RWPE2 (cell line): ENCODE results near the gene CYP4F8.

Experiments used
- ATAC-seq: fragments of 200-7000 bp; cut with Tn5 transposase; 3 replicates; pipeline ENCODE4 v1.9.1; 2021; ENCODE audit warnings: low read depth
- DNase-seq: peaks from one replicate; pipeline ENCODE4 v3.0.0-alpha.2; 2020; ENCODE audit warnings: low spot score
- H3K27ac ChIP-seq: fragments of 450-650 bp; 2 replicates; pipeline ENCODE4 v1.5.1; 2017; ENCODE audit warnings: mild to moderate bottlenecking; ENCODE audit not compliant: poor library complexity, severe bottlenecking
- H3K27me3 ChIP-seq: fragments of 250-450 bp; sonication (Bioruptor Pico); 2 replicates; pipeline ENCODE4 v1.5.1; 2021; ENCODE audit warnings: mild to moderate bottlenecking, moderate library complexity; ENCODE audit not compliant: insufficient read depth, poor library complexity, severe bottlenecking
- H3K36me3 ChIP-seq: fragments of 250-450 bp; sonication (Bioruptor Pico); 2 replicates; pipeline ENCODE4 v1.5.1; 2020; ENCODE audit warnings: low read depth, mild to moderate bottlenecking, moderate library complexity
- H3K4me1 ChIP-seq: fragments of 250-450 bp; sonication (Bioruptor Pico); 2 replicates; pipeline ENCODE4 v1.5.1; 2021; ENCODE audit warnings: mild to moderate bottlenecking, moderate library complexity; ENCODE audit not compliant: insufficient read depth, poor library complexity, severe bottlenecking
- H3K4me3 ChIP-seq: fragments of 250-450 bp; sonication (Bioruptor Pico); 2 replicates; pipeline ENCODE4 v1.5.1; 2021; ENCODE audit warnings: mild to moderate bottlenecking, moderate library complexity; ENCODE audit not compliant: severe bottlenecking
- H3K9me3 ChIP-seq: fragments of 250-450 bp; sonication (Bioruptor Pico); 2 replicates; pipeline ENCODE4 v1.5.1; 2021; ENCODE audit warnings: mild to moderate bottlenecking, moderate library complexity; ENCODE audit not compliant: severe bottlenecking
- TF ChIP-seq, protein P1 (sequence below): fragments of 450-650 bp; IDR thresholded peaks from one replicate; pipeline ENCODE4 v1.5.1; 2017; ENCODE audit warnings: mild to moderate bottlenecking, moderate library complexity; ENCODE audit not compliant: poor library complexity, severe bottlenecking

Gene CYP4F8

DNA sequence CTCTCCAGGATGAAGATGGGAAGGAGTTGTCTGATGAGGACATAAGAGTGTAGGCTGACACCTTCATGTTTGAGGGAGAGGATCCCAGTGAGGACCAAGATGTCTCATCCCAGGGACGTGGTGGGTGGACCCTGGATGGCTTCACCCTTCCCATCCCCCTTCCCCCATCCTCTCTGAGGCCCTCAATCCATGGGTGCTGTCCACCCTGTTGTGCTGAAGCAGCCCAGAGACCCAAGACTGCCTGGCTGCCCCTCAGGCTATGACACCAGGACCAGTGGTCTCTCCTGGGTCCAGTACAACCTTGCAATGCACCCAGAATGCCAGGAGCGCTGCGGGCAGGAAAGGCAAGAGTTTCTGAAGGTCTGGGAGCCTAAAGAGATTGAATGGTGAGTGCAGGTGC lies 54.4 kb downstream of the CYP4F8 start:
- Histone ChIP-seq H3K9me3 (no peaks in the 10 kb centered on the region), H3K27ac (no peak overlapping the region)
- no peak for ATAC-seq

DNA sequence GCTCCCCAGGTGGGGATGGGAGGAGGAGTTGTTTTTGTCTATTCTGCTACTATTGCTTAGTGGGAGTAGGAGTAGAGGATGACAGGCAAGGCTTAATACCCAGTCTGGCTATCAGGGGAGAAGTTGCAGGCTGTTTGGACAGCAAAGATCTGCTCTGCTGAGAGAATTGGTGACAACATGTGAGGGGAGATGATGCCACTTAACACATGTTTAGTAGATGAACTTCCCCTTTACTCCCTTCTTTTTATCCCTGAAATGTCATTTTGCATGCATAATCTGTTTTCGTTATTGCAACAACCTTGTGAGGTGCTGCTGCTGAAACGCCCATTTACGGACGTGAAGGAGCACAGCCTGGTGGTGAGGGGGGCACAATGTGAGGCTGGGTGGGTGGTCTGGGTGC lies 54.9 kb downstream of the CYP4F8 start:
- Histone ChIP-seq H3K27ac (no peak overlapping the region), H3K4me1 (no peaks in the 10 kb centered on the region), H3K36me3 (no peaks in the 10 kb centered on the region), H3K27me3 (peaks cover 2% of the 10 kb centered on the region), H3K9me3 (no peaks in the 10 kb centered on the region), H3K4me3 (no peak overlapping the region)
- ATAC-seq (no peak), DNase-seq (no peak)
- TF ChIP-seq, protein P1, sequence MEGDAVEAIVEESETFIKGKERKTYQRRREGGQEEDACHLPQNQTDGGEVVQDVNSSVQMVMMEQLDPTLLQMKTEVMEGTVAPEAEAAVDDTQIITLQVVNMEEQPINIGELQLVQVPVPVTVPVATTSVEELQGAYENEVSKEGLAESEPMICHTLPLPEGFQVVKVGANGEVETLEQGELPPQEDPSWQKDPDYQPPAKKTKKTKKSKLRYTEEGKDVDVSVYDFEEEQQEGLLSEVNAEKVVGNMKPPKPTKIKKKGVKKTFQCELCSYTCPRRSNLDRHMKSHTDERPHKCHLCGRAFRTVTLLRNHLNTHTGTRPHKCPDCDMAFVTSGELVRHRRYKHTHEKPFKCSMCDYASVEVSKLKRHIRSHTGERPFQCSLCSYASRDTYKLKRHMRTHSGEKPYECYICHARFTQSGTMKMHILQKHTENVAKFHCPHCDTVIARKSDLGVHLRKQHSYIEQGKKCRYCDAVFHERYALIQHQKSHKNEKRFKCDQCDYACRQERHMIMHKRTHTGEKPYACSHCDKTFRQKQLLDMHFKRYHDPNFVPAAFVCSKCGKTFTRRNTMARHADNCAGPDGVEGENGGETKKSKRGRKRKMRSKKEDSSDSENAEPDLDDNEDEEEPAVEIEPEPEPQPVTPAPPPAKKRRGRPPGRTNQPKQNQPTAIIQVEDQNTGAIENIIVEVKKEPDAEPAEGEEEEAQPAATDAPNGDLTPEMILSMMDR, result no peak

More for the DNA sequence above, 54.4 kb downstream of the CYP4F8 start:
- TF ChIP-seq, protein P1, result no peak
- Histone ChIP-seq H3K36me3 (no peaks in the 10 kb centered on the region), H3K4me3 (no peak overlapping the region), H3K27me3 (peaks cover 2% of the 10 kb centered on the region), H3K4me1 (no peaks in the 10 kb centered on the region)
- DNase-seq, result no peak

DNA sequence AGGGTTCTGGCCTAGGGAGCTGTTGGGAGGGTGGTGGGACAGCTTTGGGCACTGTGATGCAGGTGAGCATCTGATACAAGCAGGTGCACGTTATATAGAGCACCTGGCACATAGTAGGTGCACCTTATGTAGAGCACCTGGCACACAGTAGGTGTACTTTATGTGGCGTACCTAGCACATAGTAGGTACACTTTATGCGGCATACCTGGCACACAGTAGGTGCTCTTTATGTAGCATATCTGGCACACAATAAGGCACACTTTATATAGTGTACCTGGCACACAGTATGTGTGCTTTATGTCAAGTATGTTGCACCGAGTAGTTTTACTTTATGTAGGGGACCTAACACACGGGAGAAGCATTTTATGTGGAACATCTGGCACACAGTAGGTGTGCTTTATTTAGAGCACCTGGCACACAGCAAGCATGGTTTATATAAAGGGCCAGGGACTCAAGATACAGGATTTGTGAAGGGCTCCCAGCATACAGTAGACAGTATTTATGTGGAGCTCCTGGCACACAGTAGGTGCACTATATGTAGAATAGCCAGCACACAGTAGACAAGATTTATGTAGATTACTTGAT lies 56.3 kb downstream of the CYP4F8 start:
- TF ChIP-seq, protein P1, result no peak
- DNase-seq, result no peak

DNA sequence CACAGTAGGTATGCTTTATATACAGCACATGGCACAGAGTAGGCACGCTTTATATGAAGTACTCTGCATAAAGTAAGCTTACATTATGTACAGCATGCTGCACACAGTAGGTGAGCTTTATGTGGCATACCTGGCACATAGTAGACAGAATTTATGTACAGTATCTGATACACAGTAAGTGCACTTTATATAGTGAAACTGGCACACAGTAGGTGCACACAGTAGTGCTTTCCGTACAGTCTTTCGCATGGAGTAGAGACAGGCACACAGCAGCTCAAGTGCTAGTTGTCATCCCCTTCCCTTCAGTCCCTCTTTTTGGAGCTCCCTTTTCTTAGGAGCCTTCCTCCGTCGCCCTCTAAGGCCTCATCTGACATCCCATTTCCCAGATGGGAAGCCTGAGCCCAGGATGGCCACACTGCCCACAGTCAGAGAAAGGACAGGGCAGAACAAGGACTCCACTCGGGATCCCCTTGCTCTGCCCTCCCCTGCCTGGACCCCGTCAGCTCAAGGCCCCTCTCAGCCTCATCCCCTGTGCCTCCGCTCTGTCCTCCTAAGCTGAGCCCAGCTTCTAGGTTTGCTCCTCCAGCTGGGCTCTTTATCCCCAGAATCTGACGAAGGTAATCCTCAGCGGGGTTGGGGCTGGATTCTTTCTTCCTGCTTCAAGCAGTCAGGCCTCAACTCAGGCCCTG lies 57.0 kb downstream of the CYP4F8 start:
- no peaks in the 10 kb centered on the region for H3K4me1 ChIP-seq
- H3K9me3 ChIP-seq, result no peaks in the 10 kb centered on the region
- H3K36me3 ChIP-seq, result no peaks in the 10 kb centered on the region
- H3K27me3 ChIP-seq, result peaks cover 2% of the 10 kb centered on the region
- no peak overlapping the region for H3K4me3 ChIP-seq
- TF ChIP-seq, protein P1, result no peak
- no peak overlapping the region for H3K27ac ChIP-seq
- ATAC-seq (no peak), DNase-seq (no peak)

More for the DNA sequence above, 56.3 kb downstream of the CYP4F8 start:
- Histone ChIP-seq H3K9me3 (no peaks in the 10 kb centered on the region), H3K27ac (no peak overlapping the region), H3K27me3 (peaks cover 2% of the 10 kb centered on the region), H3K4me1 (no peaks in the 10 kb centered on the region), H3K4me3 (no peak overlapping the region), H3K36me3 (no peaks in the 10 kb centered on the region)
- no peak for ATAC-seq
